ENCODE data around the gene KL.

Gene KL

DNA sequence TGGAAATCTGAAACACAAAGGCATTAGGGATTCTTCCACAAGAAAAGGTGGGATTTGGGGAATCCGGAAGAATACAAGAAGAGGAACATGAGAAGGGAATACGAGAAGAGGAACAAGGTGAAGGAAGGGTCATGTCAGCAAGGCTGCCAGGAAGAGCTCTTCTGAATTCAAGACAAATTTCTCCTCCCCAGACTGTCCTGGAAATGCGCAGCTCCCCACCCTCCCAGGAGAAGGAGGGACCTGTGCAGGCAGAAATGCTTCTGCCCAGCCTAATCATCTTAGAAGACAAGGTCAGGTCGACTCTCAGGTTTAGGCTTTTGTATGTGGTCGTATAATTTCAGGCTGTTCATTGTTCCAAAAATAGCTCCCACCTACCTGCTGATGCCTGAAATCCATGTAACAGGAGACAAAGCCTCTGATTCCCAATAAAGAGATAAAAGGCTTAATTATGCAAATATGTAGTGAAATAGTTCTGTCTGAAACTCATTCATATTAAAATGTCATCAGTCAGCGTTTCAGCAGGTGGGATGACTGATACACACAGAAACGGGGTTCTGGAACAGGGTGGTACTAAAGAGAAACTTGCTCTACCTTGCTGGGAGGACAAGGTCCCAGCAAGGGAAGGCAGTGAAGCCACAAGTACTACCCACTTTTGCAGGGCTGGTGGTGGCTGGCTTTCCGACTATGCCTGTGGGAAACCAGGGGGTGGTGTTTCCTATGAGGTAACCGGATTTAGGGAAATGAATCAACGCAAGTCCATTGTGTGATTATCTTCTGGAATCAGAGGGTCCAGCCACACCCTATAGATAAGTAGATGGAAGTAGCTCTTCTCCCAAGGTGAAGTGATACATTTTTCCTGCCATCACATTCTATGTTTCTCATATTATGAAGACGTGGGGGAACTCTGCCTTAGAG lies 76.1 kb downstream of the KL start:
- H3K4me1 ChIP-seq (ENCODE audit: insufficient read depth, low read length): no peaks in the 10 kb centered on the region
- H2AFZ ChIP-seq (ENCODE audit: low read depth, low read length): no peak overlapping the region
- no peak for TF ChIP-seq EZH2 (IDR thresholded peaks at IDR 0.05; ENCODE audit: borderline replicate concordance, low read depth, low read length, severe bottlenecking)
- TF ChIP-seq, protein P1, sequence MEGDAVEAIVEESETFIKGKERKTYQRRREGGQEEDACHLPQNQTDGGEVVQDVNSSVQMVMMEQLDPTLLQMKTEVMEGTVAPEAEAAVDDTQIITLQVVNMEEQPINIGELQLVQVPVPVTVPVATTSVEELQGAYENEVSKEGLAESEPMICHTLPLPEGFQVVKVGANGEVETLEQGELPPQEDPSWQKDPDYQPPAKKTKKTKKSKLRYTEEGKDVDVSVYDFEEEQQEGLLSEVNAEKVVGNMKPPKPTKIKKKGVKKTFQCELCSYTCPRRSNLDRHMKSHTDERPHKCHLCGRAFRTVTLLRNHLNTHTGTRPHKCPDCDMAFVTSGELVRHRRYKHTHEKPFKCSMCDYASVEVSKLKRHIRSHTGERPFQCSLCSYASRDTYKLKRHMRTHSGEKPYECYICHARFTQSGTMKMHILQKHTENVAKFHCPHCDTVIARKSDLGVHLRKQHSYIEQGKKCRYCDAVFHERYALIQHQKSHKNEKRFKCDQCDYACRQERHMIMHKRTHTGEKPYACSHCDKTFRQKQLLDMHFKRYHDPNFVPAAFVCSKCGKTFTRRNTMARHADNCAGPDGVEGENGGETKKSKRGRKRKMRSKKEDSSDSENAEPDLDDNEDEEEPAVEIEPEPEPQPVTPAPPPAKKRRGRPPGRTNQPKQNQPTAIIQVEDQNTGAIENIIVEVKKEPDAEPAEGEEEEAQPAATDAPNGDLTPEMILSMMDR (IDR thresholded peaks at IDR 0.05; ENCODE audit: borderline replicate concordance, extremely low read depth, low read length, poor library complexity, severe bottlenecking): no peak
- H3K36me3 ChIP-seq (ENCODE audit: insufficient read depth, low read length): no peaks in the 10 kb centered on the region
- DNase-seq (no peak), ATAC-seq (ENCODE audit: insufficient read depth, low read depth) (no peak)
- H3K27me3 ChIP-seq (ENCODE audit: insufficient read depth, low read length, poor library complexity): no peaks in the 10 kb centered on the region
- H3K4me3 ChIP-seq (ENCODE audit: low read depth in 1 of 2, low read length in 2 of 2): no peak overlapping the region
- H3K9ac ChIP-seq (ENCODE audit: low read depth, low read length): no peak overlapping the region
- no peak overlapping the region for H3K4me2 ChIP-seq (ENCODE audit: insufficient read depth, low read length)
- no peaks in the 10 kb centered on the region for H3K9me3 ChIP-seq (ENCODE audit: insufficient read depth, low read length, severe bottlenecking)
- H3K27ac ChIP-seq (ENCODE audit: low read length): no peak overlapping the region
- H3K79me2 ChIP-seq (ENCODE audit: insufficient read depth, low read length): no peaks in the 10 kb centered on the region
- no peaks in the 10 kb centered on the region for H4K20me1 ChIP-seq (ENCODE audit: insufficient read depth, low read length)

DNA sequence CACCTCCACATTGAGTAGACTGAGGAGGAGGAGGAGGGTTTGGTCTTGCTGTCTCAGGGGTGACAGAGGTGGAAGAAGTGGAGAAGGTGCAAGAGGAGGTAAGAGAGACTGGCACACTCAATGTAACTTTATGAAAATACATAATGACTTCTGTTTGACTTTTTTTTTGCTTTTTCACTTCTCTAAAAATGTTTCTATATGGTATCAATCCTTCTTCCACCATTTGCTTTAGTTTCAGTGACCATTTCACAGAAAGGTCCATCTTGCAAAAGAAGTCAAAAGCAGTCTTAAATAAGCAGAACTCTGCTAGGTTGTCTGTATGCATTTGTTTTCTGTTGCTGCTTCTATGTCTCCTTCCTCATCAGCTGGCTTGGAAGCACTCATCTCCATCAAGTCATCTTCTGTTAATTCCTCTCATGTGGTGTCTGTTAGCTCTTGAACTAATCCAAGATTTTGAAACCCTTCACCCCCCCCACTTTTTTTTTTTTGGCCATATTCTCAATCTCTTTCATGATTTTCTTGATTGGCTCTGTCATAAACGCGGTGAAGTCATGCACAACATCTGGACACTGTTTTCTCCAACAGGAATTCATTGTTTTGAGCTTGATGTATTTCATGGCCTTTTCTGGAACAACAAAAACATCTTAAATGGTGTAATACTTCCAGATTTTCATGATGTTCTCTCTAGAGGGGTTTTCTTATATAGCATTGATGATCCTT lies 80.8 kb downstream of the KL start:
- no peak for TF ChIP-seq EZH2 (IDR thresholded peaks at IDR 0.05; ENCODE audit: borderline replicate concordance, low read depth, low read length, severe bottlenecking)
- TF ChIP-seq, protein P1 (IDR thresholded peaks at IDR 0.05; ENCODE audit: borderline replicate concordance, extremely low read depth, low read length, poor library complexity, severe bottlenecking): no peak
- H3K9ac ChIP-seq (ENCODE audit: low read depth, low read length): no peak overlapping the region
- DNase-seq: no peak
- no peaks in the 10 kb centered on the region for H3K9me3 ChIP-seq (ENCODE audit: insufficient read depth, low read length, severe bottlenecking)
- H3K27ac ChIP-seq (ENCODE audit: low read length): no peak overlapping the region
- H2AFZ ChIP-seq (ENCODE audit: low read depth, low read length): no peak overlapping the region
- H3K27me3 ChIP-seq (ENCODE audit: insufficient read depth, low read length, poor library complexity): no peaks in the 10 kb centered on the region
- no peak for ATAC-seq (ENCODE audit: insufficient read depth, low read depth)
- H3K36me3 ChIP-seq (ENCODE audit: insufficient read depth, low read length): no peaks in the 10 kb centered on the region
- H4K20me1 ChIP-seq (ENCODE audit: insufficient read depth, low read length): no peaks in the 10 kb centered on the region
- H3K4me2 ChIP-seq (ENCODE audit: insufficient read depth, low read length): no peak overlapping the region
- no peaks in the 10 kb centered on the region for H3K79me2 ChIP-seq (ENCODE audit: insufficient read depth, low read length)
- no peaks in the 10 kb centered on the region for H3K4me1 ChIP-seq (ENCODE audit: insufficient read depth, low read length)
- H3K4me3 ChIP-seq (ENCODE audit: low read depth in 1 of 2, low read length in 2 of 2): no peak overlapping the region

DNA sequence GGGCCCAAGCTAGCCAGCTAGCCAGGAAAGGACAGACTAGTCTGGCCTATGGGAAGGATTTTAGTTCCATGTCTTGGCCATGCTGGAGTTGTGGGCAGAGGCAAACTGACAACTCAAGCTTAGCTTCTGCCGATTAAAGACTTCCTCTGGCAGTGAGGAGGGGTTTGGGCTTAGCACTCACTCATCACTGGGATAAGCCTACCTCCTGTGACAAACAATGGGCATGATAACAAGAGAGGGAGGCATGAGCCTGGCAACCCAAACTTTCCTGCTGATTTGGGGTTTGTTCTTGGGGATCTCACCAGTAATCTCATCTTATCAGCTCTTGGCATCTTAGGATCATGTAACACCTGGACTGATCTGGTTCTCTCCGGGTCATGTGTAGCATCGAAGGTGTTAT lies 83.6 kb downstream of the KL start:
- Histone ChIP-seq H4K20me1 (ENCODE audit: insufficient read depth, low read length) (no peaks in the 10 kb centered on the region), H3K27me3 (ENCODE audit: insufficient read depth, low read length, poor library complexity) (no peaks in the 10 kb centered on the region), H3K4me2 (ENCODE audit: insufficient read depth, low read length) (no peak overlapping the region), H3K4me1 (ENCODE audit: insufficient read depth, low read length) (no peaks in the 10 kb centered on the region), H3K36me3 (ENCODE audit: insufficient read depth, low read length) (no peaks in the 10 kb centered on the region), H3K79me2 (ENCODE audit: insufficient read depth, low read length) (no peaks in the 10 kb centered on the region), H2AFZ (ENCODE audit: low read depth, low read length) (no peak overlapping the region), H3K27ac (ENCODE audit: low read length) (no peak overlapping the region), H3K9ac (ENCODE audit: low read depth, low read length) (no peak overlapping the region), H3K4me3 (ENCODE audit: low read depth in 1 of 2, low read length in 2 of 2) (no peak overlapping the region), H3K9me3 (ENCODE audit: insufficient read depth, low read length, severe bottlenecking) (no peaks in the 10 kb centered on the region)
- TF ChIP-seq EZH2 (IDR thresholded peaks at IDR 0.05; ENCODE audit: borderline replicate concordance, low read depth, low read length, severe bottlenecking): no peak
- TF ChIP-seq, protein P1 (IDR thresholded peaks at IDR 0.05; ENCODE audit: borderline replicate concordance, extremely low read depth, low read length, poor library complexity, severe bottlenecking): no peak
- no peak for ATAC-seq (ENCODE audit: insufficient read depth, low read depth)
- no peak for DNase-seq
